Suppressor macrophage treated with lipopolysaccharide for 4 hours (primary cell): Measurements from ENCODE around the gene REPS1.

Experiments used
- DNase-seq: peaks from one replicate; pipeline ENCODE4 v3.0.0-alpha.2; 2020

REPS1 gene

DNA sequence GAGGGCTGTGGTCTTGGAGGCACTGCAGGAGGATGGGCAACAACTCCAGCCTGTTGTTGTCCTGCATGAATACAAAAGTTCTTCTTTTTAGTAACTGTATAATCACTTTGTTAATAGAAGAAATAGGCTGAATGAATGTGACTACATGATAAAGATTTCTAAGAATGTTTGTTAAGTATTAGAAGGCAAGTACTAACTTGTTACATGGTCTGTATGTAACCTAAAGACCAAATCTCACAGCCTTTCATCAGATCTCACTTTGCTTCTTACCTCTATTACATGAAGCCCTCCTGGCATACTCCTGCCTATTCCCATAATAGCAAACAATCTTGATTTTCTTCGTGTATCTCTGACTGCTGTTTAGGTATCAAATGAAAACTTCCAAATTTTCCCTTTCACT is 73.4 kb downstream of the REPS1 start:
- DNase-seq, result no peak

DNA sequence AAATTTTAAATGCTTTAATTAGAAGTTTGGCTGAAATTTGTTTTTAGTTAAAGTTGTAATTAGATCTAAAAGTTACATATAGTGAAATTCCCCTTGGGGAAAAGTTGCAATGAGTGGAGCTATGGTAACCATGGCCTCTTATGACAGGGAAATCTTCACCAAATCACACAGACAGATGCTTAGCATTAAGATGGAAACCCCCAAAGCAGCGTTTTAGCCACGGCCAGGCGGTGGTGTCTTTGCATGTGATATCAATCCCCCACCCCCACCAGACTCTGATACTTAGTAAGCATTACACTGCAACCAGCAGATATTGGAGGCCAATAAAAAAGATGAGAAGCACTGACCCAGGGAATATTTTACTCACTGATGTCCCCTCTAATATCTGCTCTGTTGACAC is 75.7 kb downstream of the REPS1 start:
- no peak for DNase-seq

- no peak for DNase-seq
These were observed 78.1 kb downstream of the REPS1 start for GRCh38 chr6:138909975-138910374.

- DNase-seq, result no peak
These were observed 78.5 kb downstream of the REPS1 start for GRCh38 chr6:138909511-138909910.

GRCh38 chr6:138907167-138907566 is 80.9 kb downstream of the REPS1 start:
- no peak for DNase-seq

DNA sequence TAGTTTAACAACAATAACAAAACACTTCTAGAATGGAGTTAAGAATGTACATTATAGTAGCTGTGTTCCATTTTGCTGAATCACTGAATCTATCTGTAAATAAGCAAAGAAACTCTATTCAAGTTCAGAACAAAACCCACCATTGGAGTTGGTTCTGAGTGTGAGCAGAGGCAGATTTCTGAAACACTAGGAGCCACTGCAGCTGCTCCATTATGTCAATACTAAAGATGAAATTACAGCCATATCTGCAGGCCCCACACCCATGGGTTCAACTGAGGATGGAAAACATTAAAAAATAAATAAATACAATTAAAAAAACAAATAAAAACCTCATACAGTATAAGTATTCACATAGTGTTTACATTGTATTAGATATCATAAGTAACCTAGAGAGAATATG is 91.0 kb downstream of the REPS1 start:
- DNase-seq, result no peak

- DNase-seq, result no peak
These were observed 91.8 kb downstream of the REPS1 start for GRCh38 chr6:138896104-138896756.

GRCh38 chr6:138891255-138891986 is 96.6 kb downstream of the REPS1 start:
- DNase-seq, result no peak

DNA sequence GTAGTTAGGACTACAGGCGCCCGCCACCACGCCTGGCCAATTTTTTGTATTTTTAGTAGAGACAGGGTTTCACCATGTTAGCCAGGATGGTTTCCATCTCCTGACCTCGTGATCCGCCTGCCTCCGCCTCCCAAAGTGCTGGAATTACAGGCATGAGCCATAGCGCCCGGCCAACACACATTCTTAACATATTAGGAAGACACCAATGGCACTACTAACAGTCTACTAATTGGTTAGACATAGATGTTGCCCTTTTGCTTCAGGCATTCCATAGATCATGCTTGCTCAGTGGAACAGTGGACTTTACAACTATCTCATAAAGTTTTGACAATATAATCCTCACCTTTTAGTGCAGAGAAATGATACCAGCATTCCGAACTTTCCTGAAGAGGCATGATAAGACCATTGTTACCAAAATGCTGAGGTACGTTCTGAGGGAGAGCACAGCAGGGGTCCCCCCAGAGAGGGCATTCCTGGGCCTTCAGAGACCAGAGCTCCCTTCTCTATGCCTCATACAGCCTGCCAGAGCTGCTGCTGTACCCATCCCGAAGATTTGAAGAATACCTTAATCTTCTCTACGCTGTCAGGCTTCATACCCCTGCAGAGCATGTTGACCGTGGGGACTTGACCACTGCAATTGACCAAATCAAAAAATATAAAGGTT is 102.8 kb downstream of the REPS1 start:
- no peak for DNase-seq

DNA sequence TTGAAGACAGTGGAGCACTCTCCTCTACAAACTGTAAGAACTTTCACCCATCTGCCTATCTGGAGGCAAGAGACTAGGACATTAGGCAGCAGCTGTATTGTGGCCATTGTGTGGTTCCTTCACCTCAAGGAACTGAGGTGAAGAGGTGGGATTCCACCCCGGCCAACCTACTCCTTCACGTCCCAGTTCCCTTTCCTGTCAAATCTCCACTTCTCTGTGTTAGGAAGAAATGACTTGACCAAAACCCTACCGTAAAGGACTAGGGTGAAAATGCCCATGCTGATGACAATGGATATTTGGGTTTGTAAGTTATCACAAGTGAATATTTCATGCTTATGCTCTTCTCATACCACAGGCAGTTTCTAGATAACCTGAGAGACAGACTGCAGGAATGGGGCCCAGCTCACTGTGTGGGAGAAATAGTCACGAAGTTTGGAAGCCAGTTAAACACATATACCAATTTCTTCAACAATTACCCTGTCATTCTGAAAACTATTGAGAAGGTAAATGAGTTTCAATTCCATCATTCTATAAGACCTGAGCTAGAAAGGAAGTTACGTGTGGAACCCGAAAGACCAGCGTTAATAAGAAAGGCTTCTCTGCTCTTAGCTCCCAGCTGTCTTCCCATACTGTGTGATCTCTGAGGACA is 105.6 kb downstream of the REPS1 start:
- DNase-seq, result no peak

DNA sequence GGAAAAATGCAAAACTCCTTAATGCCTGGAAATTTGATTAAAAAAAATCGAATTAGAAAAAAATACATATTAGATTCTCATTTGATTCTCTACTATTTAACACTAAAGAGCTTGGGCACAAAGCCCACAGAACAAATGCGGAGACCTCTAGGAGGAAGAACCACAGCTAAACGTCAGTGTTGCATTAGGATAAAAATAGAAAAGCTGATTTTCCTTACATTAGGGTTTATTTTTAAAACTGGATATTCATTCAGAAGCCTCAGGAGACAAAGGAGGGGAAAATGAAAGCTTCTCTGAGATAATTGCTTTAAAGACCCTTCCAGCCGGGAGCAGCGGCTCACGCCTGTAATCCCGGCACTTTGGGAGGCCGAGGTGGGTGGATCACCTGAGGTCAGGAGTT is 114.9 kb downstream of the REPS1 start:
- DNase-seq, result no peak

- no peak for DNase-seq
These were observed 118.7 kb downstream of the REPS1 start for GRCh38 chr6:138869398-138869797.

DNA sequence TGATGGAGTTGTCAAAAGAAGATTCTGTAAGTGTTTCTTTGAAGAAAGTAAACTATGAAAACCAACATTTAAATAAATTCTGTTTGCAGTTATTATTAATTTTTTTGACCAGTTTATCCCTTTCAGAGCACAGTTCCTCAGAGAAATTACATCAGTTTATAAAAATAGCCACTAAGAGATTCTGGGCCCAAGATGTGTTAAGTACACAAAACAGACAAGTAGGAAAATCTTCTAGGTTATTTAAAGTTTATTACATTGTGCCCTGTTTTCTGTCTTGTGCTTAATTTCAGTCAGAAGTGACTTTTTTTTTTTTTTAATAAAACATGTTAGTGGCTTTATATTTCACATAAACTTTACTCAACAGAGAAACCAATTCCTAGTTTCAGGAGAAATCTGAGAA is 119.9 kb downstream of the REPS1 start:
- DNase-seq, result no peak

- DNase-seq, result no peak
These were observed 122.5 kb downstream of the REPS1 start for GRCh38 chr6:138865480-138866109.

GRCh38 chr6:138864343-138864890 is 123.6 kb downstream of the REPS1 start:
- DNase-seq, result no peak

GRCh38 chr6:138863321-138863720 is 124.7 kb downstream of the REPS1 start:
- no peak for DNase-seq

DNA sequence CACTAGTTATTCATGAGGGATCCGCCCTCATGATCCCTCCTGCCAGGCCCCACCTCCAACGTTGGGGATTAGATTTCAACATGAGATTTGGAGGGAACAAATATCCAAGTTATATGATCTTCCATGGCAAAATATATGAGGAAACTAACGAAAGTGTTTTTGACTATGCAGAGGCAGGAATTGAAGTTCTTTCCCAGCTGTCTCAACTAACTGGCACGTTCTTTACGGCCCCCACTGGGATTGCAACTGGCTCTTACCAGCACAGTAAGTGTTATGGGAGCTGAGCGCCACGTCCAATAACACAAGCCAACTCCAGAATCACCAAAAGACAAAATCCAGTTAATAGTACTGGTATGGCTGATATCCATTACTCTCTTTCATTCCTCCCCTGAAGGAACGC is 125.6 kb downstream of the REPS1 start:
- no peak for DNase-seq

GRCh38 chr6:138857775-138858174 is 130.3 kb downstream of the REPS1 start:
- DNase-seq, result peak; percentile 9

GRCh38 chr6:138856654-138857053 is 131.4 kb downstream of the REPS1 start:
- DNase-seq, result peak; percentile 39
